GM12801 (cell line): ENCODE measurements around the gene PALD1.

ENCODE experiments used
- TF ChIP-seq, protein P1 (sequence below): IDR thresholded peaks from one replicate; pipeline ENCODE4 v1.5.1; 2011; ENCODE audit warnings: control low read depth; ENCODE audit not compliant: insufficient read length; ENCODE audit errors: extremely low read depth

Gene PALD1

DNA sequence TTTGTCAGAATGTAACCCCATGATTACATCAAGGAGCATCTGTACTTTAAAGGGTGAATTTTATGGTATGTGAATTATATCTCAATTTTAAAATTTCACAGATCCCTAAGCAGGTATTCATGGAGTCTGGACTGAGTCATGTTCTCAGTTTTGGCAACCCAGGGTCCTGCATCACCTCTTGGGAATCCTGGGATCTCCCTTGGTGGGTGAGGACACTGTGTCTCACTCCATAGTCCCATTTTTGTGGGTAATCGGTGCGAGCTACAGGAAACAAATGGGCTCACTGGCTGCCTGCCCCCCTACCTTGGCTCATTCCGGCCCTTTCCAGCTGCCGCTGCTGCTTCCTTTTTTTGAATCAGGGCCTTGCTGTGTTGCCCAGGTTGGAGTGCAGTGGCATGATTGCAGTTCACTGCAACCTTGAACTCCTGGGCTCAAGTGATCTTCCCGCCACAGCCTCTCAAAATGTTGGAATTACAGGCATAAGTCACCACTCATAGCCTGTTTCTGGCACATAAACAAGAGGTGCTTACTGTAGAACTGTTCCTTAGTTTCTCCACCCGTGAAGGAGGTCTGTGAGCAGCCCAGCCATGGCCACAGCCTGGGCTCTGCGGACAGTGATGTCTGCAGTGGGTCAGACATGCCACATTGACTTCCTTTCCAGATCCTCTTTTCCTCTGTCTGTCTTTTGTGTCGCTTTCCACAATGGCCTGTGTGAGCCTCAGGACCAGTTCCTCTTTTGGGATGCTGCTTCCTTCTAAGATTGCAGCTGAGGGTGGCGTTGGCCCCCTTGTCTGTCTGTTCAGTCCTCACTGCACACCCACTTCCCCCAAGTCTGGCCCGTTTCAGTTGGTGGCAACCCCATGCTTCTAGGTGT is 14.5 kb downstream of the PALD1 start:
- TF ChIP-seq, protein P1, sequence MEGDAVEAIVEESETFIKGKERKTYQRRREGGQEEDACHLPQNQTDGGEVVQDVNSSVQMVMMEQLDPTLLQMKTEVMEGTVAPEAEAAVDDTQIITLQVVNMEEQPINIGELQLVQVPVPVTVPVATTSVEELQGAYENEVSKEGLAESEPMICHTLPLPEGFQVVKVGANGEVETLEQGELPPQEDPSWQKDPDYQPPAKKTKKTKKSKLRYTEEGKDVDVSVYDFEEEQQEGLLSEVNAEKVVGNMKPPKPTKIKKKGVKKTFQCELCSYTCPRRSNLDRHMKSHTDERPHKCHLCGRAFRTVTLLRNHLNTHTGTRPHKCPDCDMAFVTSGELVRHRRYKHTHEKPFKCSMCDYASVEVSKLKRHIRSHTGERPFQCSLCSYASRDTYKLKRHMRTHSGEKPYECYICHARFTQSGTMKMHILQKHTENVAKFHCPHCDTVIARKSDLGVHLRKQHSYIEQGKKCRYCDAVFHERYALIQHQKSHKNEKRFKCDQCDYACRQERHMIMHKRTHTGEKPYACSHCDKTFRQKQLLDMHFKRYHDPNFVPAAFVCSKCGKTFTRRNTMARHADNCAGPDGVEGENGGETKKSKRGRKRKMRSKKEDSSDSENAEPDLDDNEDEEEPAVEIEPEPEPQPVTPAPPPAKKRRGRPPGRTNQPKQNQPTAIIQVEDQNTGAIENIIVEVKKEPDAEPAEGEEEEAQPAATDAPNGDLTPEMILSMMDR = no peak

- TF ChIP-seq, protein P1 = no peak
These were observed 15.2 kb downstream of the PALD1 start for GRCh38 chr10:70493660-70494234.

DNA sequence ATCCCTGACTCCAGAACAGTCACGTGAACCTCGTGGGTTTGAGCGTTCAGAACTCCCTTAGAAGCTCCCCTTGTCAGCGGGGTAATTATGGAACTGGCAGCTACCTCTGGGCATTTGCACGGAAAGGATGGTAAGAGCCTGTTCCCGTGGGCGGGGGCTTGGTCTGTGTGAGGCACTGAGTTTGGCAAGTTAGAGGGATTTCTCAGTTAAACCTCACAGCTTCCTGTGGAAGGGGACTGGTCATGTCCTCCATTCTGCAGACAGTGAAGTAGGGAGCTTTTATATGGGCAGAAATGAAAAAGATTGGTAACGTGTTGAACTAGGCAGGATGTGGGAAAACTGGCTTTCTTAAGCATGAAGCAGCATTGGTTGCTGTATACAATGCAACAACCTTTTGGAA is 16.0 kb downstream of the PALD1 start:
- TF ChIP-seq, protein P1 = no peak

- TF ChIP-seq, protein P1 = no peak
These were observed 16.4 kb downstream of the PALD1 start for GRCh38 chr10:70494966-70495365.

GRCh38 chr10:70495691-70496261 is 17.2 kb downstream of the PALD1 start:
- TF ChIP-seq, protein P1 = no peak

DNA sequence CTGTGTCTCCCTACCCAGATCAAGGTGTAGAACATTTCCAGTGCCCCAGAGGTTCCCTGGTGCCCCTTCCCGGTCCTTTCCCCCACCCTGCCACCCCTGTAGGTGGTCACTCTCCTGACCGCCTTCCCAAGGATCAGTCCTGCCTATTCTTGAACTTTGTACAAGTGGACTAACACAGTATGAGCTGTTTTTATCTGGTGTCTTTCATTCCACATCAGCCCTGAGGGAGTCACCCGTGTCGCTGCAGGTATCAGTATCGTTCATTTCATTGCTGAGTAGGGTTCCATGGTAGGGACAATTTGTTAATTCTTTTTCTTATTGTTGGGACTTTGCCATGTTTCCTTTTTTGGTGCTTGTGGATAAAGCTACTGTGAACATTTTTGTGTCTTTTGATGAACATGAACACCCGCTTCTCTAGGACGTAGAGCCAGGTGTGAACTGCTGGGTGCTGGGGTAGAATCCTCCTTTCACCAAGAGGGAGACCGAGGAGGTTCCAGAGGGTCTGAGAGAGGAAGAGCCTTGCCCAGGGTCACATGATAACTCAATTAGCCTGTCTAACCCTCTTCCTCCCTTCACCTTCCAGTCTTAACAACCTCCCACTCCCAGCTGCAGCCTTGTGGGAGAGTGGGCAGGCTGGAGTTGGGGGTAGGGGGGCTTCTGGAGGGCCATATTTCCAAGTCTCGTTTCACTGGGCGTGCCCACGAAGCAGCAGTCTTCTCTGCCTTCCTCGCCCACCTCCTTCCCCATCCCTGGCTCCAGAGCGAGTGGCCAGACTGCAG is 18.0 kb downstream of the PALD1 start:
- TF ChIP-seq, protein P1 = no peak

- TF ChIP-seq, protein P1 = no peak
These were observed 18.6 kb downstream of the PALD1 start for GRCh38 chr10:70497120-70497545.
